IMR-90 (cell line): ENCODE results near the gene CLCF1. TPM values are rescaled to one million over a fixed set of nuclear protein-coding genes. Genes with fewer than 3 reads are reported as not detected.

Experiments used
- ATAC-seq: fragments of 200-7000 bp; cut with Tn5 transposase; 2 replicates; pipeline ENCODE4 v1.9.1; 2020; ENCODE audit warnings: low read depth, mild to moderate bottlenecking, moderate library complexity
- BruUV-seq: library from RNA; stranded (reverse); fragments of 400-500 nt; replicated peaks from 2 replicates; lab custom pipeline; 2021; lab: Mats Ljungman, UMichigan
- CTCF ChIA-PET: fragments of 300-600 bp; formaldehyde crosslinking; extraction: SDS; loops from one replicate; lab custom pipeline; 2021; ENCODE audit warnings: antibody characterized with exemption; lab: Yijun Ruan, JAX
- POLR2A ChIA-PET: fragments of 300-600 bp; sonication (Branson Sonifier 250); formaldehyde crosslinking; loops from one replicate; lab custom pipeline; 2022; ENCODE audit warnings: antibody characterized with exemption; ENCODE audit not compliant: unreplicated experiment; lab: Charles Lee
- DNase-seq: peaks from one replicate; pipeline ENCODE4 v3.0.0; 2013
- H2AFZ ChIP-seq: replicated peaks from 2 replicates; pipeline ENCODE3; 2013; ENCODE audit warnings: low read length, mild to moderate bottlenecking; ENCODE audit not compliant: poor library complexity
- H2AK5ac ChIP-seq: 2 replicates; pipeline ENCODE4 v1.6.1; 2013; ENCODE audit warnings: low read depth, low read length, inconsistent platforms
- H2AK9ac ChIP-seq: replicated peaks from 2 replicates; pipeline ENCODE3; 2013; ENCODE audit warnings: mild to moderate bottlenecking, low read depth, low read length, moderate library complexity; ENCODE audit not compliant: poor library complexity
- H2BK120ac ChIP-seq: 2 replicates; pipeline ENCODE4 v1.6.1; 2013; ENCODE audit warnings: low read depth, low read length, inconsistent platforms
- H2BK15ac ChIP-seq: 3 replicates; pipeline ENCODE4 v1.6.1; 2013; ENCODE audit warnings: low read depth, low read length, inconsistent platforms
- H2BK20ac ChIP-seq: 2 replicates; pipeline ENCODE4 v1.6.1; 2013; ENCODE audit warnings: low read depth, mild to moderate bottlenecking, inconsistent platforms, low read length, moderate library complexity
- H2BK5ac ChIP-seq: 2 replicates; pipeline ENCODE4 v1.6.1; 2013; ENCODE audit warnings: mild to moderate bottlenecking, low read depth, low read length, inconsistent platforms; ENCODE audit not compliant: poor library complexity, severe bottlenecking
- H3K14ac ChIP-seq: replicated peaks from 2 replicates; pipeline ENCODE4 v1.6.1; 2013; ENCODE audit warnings: low read depth, low read length, inconsistent platforms
- H3K18ac ChIP-seq: 2 replicates; pipeline ENCODE4 v1.6.1; 2013; ENCODE audit warnings: low read depth, low read length, control low read depth
- H3K23ac ChIP-seq: 2 replicates; pipeline ENCODE4 v1.6.1; 2013; ENCODE audit warnings: low read depth, low read length, inconsistent platforms
- H3K27ac ChIP-seq: 2 replicates; pipeline ENCODE4 v1.5.1; 2013; ENCODE audit warnings: mild to moderate bottlenecking, control low read depth, low read length; ENCODE audit not compliant: insufficient read depth
- H3K27me3 ChIP-seq: 2 replicates; pipeline ENCODE4 v1.6.1; 2013; ENCODE audit warnings: low read length; ENCODE audit not compliant: control insufficient read depth, insufficient read depth
- H3K36me3 ChIP-seq: 2 replicates; pipeline ENCODE4 v1.6.1; 2013; ENCODE audit warnings: low read length, mixed read lengths; ENCODE audit not compliant: control insufficient read depth, insufficient read depth
- H3K4ac ChIP-seq: 2 replicates; pipeline ENCODE4 v1.6.1; 2013; ENCODE audit warnings: low read depth, low read length, inconsistent platforms
- H3K4me1 ChIP-seq: 2 replicates; pipeline ENCODE4 v1.6.1; 2013; ENCODE audit warnings: low read length, mixed read lengths; ENCODE audit not compliant: control insufficient read depth, insufficient read depth
- H3K4me2 ChIP-seq: 2 replicates; pipeline ENCODE4 v1.6.1; 2013; ENCODE audit warnings: low read depth, mild to moderate bottlenecking, control low read depth, low read length, moderate library complexity
- H3K4me3 ChIP-seq: 2 replicates; pipeline ENCODE4 v1.5.1; 2013; ENCODE audit warnings: low read depth, mild to moderate bottlenecking, control low read depth, low read length, moderate library complexity; ENCODE audit not compliant: insufficient read depth
- H3K56ac ChIP-seq: 2 replicates; pipeline ENCODE4 v1.6.1; 2013; ENCODE audit warnings: low read length, inconsistent platforms; ENCODE audit not compliant: insufficient read depth; ENCODE audit errors: extremely low read depth
- H3K79me1 ChIP-seq, 2 experiments: 2 replicates each; pipeline ENCODE4 v1.6.1; 2013; ENCODE audit warnings: low read length in 2 of 2, inconsistent platforms in 1 of 2, low read depth in 1 of 2
- H3K9ac ChIP-seq: 2 replicates; pipeline ENCODE4 v1.6.1; 2013; ENCODE audit warnings: low read depth, low read length, control low read depth
- H3K9me1 ChIP-seq: 2 replicates; pipeline ENCODE4 v1.6.1; 2013; ENCODE audit warnings: low read length, inconsistent platforms; ENCODE audit not compliant: insufficient read depth
- H3K9me3 ChIP-seq: 2 replicates; pipeline ENCODE4 v1.6.1; 2013; ENCODE audit warnings: low read length; ENCODE audit not compliant: control insufficient read depth, insufficient read depth
- H4K20me1 ChIP-seq: 2 replicates; pipeline ENCODE4 v1.6.1; 2013; ENCODE audit warnings: low read length, inconsistent platforms; ENCODE audit not compliant: insufficient read depth
- H4K5ac ChIP-seq: 2 replicates; pipeline ENCODE4 v1.6.1; 2013; ENCODE audit warnings: mild to moderate bottlenecking, low read depth, low read length, control low read depth
- H4K8ac ChIP-seq, 2 experiments: 2 replicates each; pipeline ENCODE4 v1.6.1; 2013; ENCODE audit warnings: low read depth in 2 of 2, low read length in 2 of 2, control low read depth in 1 of 2, inconsistent platforms in 1 of 2
- H4K91ac ChIP-seq: 2 replicates; pipeline ENCODE4 v1.6.1; 2013; ENCODE audit warnings: low read depth, low read length, inconsistent platforms; ENCODE audit not compliant: insufficient read depth
- MAZ ChIP-seq: IDR thresholded peaks from 2 replicates; pipeline ENCODE4 v1.6.1; 2012; ENCODE audit warnings: low read depth, mild to moderate bottlenecking, low read length, improper control_type of control experiment, moderate library complexity, borderline replicate concordance
- RCOR1 ChIP-seq: IDR thresholded peaks from 2 replicates; pipeline ENCODE4 v1.6.1; 2012; ENCODE audit warnings: mild to moderate bottlenecking, low read length, improper control_type of control experiment; ENCODE audit not compliant: insufficient replicate concordance
- SMC3 ChIP-seq: fragments of 150-350 bp; IDR thresholded peaks from 2 replicates; pipeline ENCODE4 v1.6.1; 2016; ENCODE audit warnings: low read depth, mild to moderate bottlenecking, antibody characterized with exemption, low read length, moderate library complexity
- WGBS, 2 experiments: methylation state at CpG; one replicate each; pipeline versions ENCODE4 v1.1.5 to v1.1.7; 2013; ENCODE audit warnings: missing lambda C conversion rate in 2 of 2; ENCODE audit not compliant: insufficient read length in 1 of 2; ENCODE audit errors: extremely low coverage in 2 of 2; 5-methylcytosine and 5-hydroxymethylcytosine counted together
- dilution Hi-C: fragments of 300-500 bp; cut with HindIII; formaldehyde crosslinking; loops from one replicate; pipeline ENCODE4 v1.14.3; 2018; ENCODE audit warnings: low sequenced_read_pairs; ENCODE audit not compliant: unreplicated experiment
- in situ Hi-C: fragments of 300-500 bp; cut with MboI; formaldehyde crosslinking; loops from 3 replicates; pipeline ENCODE4 v1.14.3; 2019; ENCODE audit warnings: low sequenced_read_pairs, inconsistent platforms, mixed read lengths
- intact Hi-C: fragments of 100-400 bp; cut with micrococcal nuclease; formaldehyde crosslinking; loops from 2 replicates; pipeline ENCODE4 v1.10.0; 2022
- polyA plus RNA-seq, 3 experiments: library from polyadenylated mRNA; depleted of rRNA; stranded (reverse); fragments of >200 nt; gene quantifications; 2 replicates each; pipeline ENCODE4 v1.2.3, GENCODE V29; 2012; ENCODE audit warnings: low replicate concordance in 1 of 3
- total RNA-seq: library from RNA; depleted of rRNA; stranded (reverse); fragments of >200 nt; gene quantifications from 2 replicates; pipeline ENCODE4 v1.2.3, GENCODE V29; 2012
- TF ChIP-seq, protein P1 (sequence below): fragments of 150-350 bp; IDR thresholded peaks from 2 replicates; pipeline ENCODE4 v1.6.1; 2017; ENCODE audit warnings: mild to moderate bottlenecking, antibody characterized with exemption, low read length, low read depth

Gene CLCF1
- total and polyA plus RNA-seq, 2 of the 4 experiments (the other 2 are of a cell fraction), result 5.6 to 27.8 TPM

DNA sequence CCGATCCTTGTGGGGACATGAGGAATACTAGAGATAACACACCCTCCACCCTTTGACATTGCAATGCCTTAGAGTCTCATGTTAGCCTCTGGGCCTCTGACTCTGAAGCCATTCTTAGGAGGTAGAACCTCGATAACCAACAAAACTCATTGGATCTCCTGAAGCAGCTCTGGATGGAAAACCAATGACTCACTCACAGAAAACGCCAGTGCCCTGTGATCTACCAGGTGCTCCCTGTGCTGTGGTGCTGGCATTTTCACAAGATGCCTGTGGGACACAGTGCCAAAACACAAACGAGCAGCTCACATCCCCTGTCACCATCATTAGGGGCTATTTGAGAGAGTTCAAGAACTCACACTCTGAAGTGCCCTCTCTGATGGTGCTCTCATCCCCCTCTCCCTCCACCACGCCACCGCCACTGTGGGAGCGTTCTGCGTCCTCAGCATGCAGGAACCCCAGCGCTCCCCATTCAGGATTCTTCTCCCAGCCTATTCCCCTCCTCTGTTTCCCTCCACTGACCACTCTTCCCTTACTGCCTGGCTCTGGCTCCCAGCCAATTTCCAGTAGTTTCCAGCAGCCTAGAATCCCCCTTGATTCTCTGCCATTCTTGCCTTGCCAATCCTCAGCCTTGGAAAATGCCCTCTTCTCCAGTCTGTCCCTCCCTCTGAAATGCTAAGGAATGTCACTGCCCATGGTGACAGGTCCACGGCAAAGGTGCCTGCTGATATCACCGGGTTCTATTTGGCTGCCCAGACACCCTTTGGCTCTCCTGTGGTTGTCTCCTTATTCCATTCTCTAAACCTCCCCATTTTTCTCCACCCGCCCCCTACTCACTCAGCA lies 15.3 kb downstream of the CLCF1 start:
- peak overlapping the region; percentile 13; the same call in 1 of the 2 replicates for H3K4me2 ChIP-seq
- CTCF ChIA-PET, result interaction anchor here (0.5 to 10.1 kb wide), 4 partner anchors 10 to 111 kb away, joined by 3 to 128 read pairs (median 8); no protein-coding TSS in a partner anchor
- H2AK9ac ChIP-seq, result peak overlapping the region; percentile 65
- H3K27ac ChIP-seq, result peak overlapping the region; percentile 16; the same call in 1 of the 2 replicates
- H2BK15ac ChIP-seq, result peak overlapping the region; percentile 60; the same call in 1 of the 3 replicates
- H3K27me3 ChIP-seq, result no peaks in the 10 kb centered on the region
- H3K9me3 ChIP-seq, result no peaks in the 10 kb centered on the region
- H3K9me1 ChIP-seq, result peaks cover 17% of the 10 kb centered on the region
- 71 to 100% methylated on average over 1 to 3 of the region's 12 CpGs for WGBS, 2 experiments
- in situ Hi-C loops, result no loop called here
- H3K4ac ChIP-seq, result peak overlapping the region; percentile 82; the same call in 1 of the 2 replicates
- H3K9ac ChIP-seq, result peak overlapping the region; percentile 34
- peak overlapping the region; percentile 62 to 84; a peak in 3 of 4 replicates for H4K8ac ChIP-seq
- ATAC-seq (no peak), DNase-seq (peak; percentile 71)
- no peak overlapping the region for H3K56ac ChIP-seq
- POLR2A ChIA-PET, result no interaction called here
- peaks cover 11 to 40% of the 10 kb centered on the region in 2 experiments; a peak in 3 of 4 replicates for H3K79me1 ChIP-seq
- H2BK120ac ChIP-seq, result 0 out of 2 replicates have a peak overlapping the region, but pooled peaks have one; percentile 24
- H4K91ac ChIP-seq, result peak overlapping the region; percentile 71; the same call in 1 of the 2 replicates
- H3K23ac ChIP-seq, result peak overlapping the region; percentile 65; the same call in 1 of the 2 replicates
- H3K4me1 ChIP-seq, result peaks cover 35% of the 10 kb centered on the region
- peak overlapping the region; percentile 74 for H2BK5ac ChIP-seq
- TF ChIP-seq SMC3 (no peak), MAZ (no peak), RCOR1 (no peak)
- TF ChIP-seq, protein P1, sequence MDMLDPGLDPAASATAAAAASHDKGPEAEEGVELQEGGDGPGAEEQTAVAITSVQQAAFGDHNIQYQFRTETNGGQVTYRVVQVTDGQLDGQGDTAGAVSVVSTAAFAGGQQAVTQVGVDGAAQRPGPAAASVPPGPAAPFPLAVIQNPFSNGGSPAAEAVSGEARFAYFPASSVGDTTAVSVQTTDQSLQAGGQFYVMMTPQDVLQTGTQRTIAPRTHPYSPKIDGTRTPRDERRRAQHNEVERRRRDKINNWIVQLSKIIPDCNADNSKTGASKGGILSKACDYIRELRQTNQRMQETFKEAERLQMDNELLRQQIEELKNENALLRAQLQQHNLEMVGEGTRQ, result no peak
- H4K5ac ChIP-seq, result peak overlapping the region; percentile 27; the same call in 1 of the 2 replicates
- intact Hi-C loops, result loop anchor here (1.0 to 2.0 kb wide), 2 partner anchors 13 to 24 kb away; no protein-coding TSS in a partner anchor
- H2BK20ac ChIP-seq, result peak overlapping the region; percentile 35; the same call in 1 of the 2 replicates
- H2AFZ ChIP-seq, result no peak overlapping the region
- H2AK5ac ChIP-seq, result peak overlapping the region; percentile 72
- H3K4me3 ChIP-seq, result no peak overlapping the region
- dilution Hi-C loops, result no loop called here
- H4K20me1 ChIP-seq, result peaks cover 3% of the 10 kb centered on the region; the same call in 1 of the 2 replicates
- H3K14ac ChIP-seq, result 0 out of 2 replicates have a peak overlapping the region, but pooled peaks have one; percentile 38
- no peak overlapping the region for H3K18ac ChIP-seq
- BruUV-seq, result no TSS peak
- peaks cover 2% of the 10 kb centered on the region; the same call in 1 of the 2 replicates for H3K36me3 ChIP-seq
